HFFc6 (cell line): ENCODE data around the gene LECT2. TPM values are rescaled to one million over a fixed set of nuclear protein-coding genes. Genes with fewer than 3 reads are reported as not detected.

Experiments
- DNase-seq: peaks from one replicate; pipeline ENCODE4 v3.0.0-alpha.2; 2018
- H3K27ac Mint-ChIP-seq: 2 replicates; pipeline ENCODE4 v1.8.0; 2020; ENCODE audit warnings: mild to moderate bottlenecking, mixed read lengths
- H3K27me3 Mint-ChIP-seq: 2 replicates; pipeline ENCODE4 v1.8.0; 2021; ENCODE audit warnings: mild to moderate bottlenecking, moderate library complexity, mixed read lengths; ENCODE audit not compliant: insufficient read depth
- H3K36me3 Mint-ChIP-seq: 2 replicates; pipeline ENCODE4 v1.8.0; 2021; ENCODE audit warnings: low read depth, mixed read lengths
- H3K4me1 Mint-ChIP-seq: 2 replicates; pipeline ENCODE4 v1.8.0; 2020; ENCODE audit warnings: low read depth, mixed read lengths
- H3K4me3 Mint-ChIP-seq: 2 replicates; pipeline ENCODE4 v1.8.0; 2020; ENCODE audit warnings: mild to moderate bottlenecking, moderate library complexity, mixed read lengths
- H3K9me3 Mint-ChIP-seq: 2 replicates; pipeline ENCODE4 v1.8.0; 2020; ENCODE audit warnings: mild to moderate bottlenecking, mixed read lengths
- total RNA-seq, 6 experiments: library from RNA; stranded (reverse); fragmentation: NEBNext Ultra II Directional; extraction: Animal tissue kit (Norgen Biotek cat#: 25700); gene quantifications; 2 replicates in 1 of 6; 3 replicates in 5 of 6; pipeline ENCODE4 v1.2.3, GENCODE V29; 2021
- TF ChIP-seq, protein P1 (sequence below): fragments of 200-600 bp; sonication (generic); IDR thresholded peaks from 2 replicates; pipeline ENCODE4 v1.5.0; 2021; ENCODE audit warnings: antibody characterized with exemption, mild to moderate bottlenecking

Gene LECT2
- total RNA-seq, 6 experiments from 2014 or later = not detected

DNA sequence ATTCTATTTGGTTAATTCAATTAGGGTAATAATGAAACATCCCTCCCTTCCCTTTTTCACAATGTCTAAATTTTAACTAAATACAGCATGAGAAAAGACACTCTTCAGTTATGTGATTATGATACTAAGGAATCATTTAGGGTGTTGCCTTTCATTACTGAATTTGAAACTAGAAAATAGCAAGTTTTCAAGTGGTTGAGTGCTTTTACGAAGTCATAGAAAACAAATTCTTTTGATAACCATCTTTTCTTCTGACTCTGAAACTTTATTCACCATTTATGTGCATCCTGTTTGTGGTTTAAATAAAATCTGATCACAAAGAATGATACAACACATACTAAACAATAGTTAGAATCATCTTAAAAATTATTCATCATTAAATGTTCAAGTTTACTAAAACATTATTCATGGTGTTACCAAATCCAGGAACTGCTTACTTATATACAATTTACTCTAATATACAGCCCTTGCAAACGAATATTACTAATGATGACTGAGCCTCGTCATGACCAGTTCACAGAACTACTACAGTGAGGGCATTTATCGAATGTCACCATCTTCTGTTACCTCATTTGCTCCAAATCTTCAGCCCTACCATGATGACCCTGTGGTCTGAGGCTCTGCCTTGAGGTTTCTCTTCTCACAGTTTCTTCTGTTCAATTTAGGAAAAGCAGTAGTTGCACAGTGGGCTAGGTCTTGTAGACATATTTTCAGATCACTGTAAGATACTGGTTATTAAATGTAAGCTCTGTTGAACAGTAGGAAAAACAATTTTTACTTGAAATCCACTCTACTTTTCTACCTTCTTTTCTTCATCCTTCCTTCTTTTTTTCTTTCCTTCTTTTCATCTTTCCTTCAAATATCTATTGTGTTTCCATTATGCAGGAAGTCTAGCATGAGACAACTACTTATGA lies 40.8 kb downstream of the LECT2 start:
- Mint-ChIP-seq H3K4me3 (no peak overlapping the region), H3K4me1 (no peaks in the 10 kb centered on the region; the same call in 1 of the 2 replicates), H3K36me3 (no peaks in the 10 kb centered on the region), H3K27me3 (peaks cover 25% of the 10 kb centered on the region), H3K27ac (no peak overlapping the region), H3K9me3 (no peaks in the 10 kb centered on the region)
- DNase-seq = no peak
- TF ChIP-seq, protein P1, sequence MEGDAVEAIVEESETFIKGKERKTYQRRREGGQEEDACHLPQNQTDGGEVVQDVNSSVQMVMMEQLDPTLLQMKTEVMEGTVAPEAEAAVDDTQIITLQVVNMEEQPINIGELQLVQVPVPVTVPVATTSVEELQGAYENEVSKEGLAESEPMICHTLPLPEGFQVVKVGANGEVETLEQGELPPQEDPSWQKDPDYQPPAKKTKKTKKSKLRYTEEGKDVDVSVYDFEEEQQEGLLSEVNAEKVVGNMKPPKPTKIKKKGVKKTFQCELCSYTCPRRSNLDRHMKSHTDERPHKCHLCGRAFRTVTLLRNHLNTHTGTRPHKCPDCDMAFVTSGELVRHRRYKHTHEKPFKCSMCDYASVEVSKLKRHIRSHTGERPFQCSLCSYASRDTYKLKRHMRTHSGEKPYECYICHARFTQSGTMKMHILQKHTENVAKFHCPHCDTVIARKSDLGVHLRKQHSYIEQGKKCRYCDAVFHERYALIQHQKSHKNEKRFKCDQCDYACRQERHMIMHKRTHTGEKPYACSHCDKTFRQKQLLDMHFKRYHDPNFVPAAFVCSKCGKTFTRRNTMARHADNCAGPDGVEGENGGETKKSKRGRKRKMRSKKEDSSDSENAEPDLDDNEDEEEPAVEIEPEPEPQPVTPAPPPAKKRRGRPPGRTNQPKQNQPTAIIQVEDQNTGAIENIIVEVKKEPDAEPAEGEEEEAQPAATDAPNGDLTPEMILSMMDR = no peak

DNA sequence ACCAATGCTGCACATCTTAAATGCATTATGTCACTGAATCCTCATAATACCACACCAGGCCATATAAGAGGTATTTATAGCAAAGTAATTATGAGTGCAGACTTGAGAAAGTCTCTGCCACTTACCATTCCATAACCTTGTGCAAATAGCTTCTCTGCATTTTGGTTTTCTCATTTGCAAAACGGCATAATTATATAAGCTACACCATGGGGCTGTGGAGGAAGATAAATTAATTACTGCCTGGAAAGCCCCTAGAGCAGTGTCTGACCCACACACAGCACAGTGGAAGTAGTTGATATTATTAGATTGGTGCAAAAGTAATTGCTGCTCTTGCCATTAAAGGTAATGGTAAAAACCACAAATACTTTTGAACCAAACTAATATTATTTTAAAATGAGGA lies 49.6 kb downstream of the LECT2 start:
- no peak for DNase-seq
- H3K36me3 Mint-ChIP-seq = no peaks in the 10 kb centered on the region
- TF ChIP-seq, protein P1 = no peak
- no peaks in the 10 kb centered on the region for H3K4me1 Mint-ChIP-seq
- H3K27ac Mint-ChIP-seq = no peak overlapping the region
- no peaks in the 10 kb centered on the region for H3K9me3 Mint-ChIP-seq
- H3K27me3 Mint-ChIP-seq = peaks cover 24% of the 10 kb centered on the region
- H3K4me3 Mint-ChIP-seq = no peak overlapping the region

DNA sequence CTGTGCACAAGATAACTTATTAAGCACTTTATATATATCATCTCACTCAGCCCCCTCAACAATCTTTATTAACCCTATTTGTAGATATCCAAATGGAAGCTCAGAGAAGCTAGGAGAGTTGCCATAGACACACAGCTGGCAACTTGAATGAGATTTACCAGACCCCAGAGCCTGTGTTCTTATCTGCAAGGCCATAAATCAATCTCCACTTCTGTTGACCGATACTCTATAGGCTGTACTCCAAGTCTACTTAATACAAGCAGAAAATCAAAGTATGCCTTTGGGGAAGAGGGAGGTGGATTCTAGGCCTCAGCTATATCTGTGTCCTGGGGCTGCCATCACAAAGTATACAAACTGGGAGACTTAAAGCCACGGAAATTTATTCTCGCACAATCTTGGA lies 53.1 kb downstream of the LECT2 start:
- no peak for DNase-seq
- H3K27me3 Mint-ChIP-seq = peaks cover 21% of the 10 kb centered on the region
- H3K36me3 Mint-ChIP-seq = no peaks in the 10 kb centered on the region
- no peak overlapping the region for H3K4me3 Mint-ChIP-seq
- no peak overlapping the region for H3K27ac Mint-ChIP-seq
- H3K9me3 Mint-ChIP-seq = no peaks in the 10 kb centered on the region
- no peaks in the 10 kb centered on the region for H3K4me1 Mint-ChIP-seq
- TF ChIP-seq, protein P1 = no peak

DNA sequence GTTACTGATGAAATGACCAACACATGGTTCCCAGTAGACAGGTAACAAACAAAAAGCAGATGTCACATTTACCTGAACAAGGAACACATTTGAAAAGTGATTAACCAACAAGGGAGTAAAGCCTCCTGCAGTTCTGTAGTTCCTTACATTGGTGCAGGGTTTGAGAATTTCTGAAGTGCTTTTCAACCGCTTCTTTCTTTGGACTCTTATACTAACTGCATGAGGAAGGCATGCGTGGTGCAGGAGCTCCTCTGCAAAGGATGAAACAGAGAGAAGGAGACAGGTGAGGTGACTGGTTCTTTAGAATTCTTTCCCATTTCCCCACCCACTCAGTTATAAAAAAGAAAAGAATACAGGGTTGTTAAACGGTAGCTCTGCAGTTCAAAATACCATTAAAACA lies 54.5 kb downstream of the LECT2 start:
- Mint-ChIP-seq H3K27me3 (peaks cover 24% of the 10 kb centered on the region), H3K9me3 (no peaks in the 10 kb centered on the region), H3K27ac (no peak overlapping the region), H3K4me3 (no peak overlapping the region), H3K4me1 (no peaks in the 10 kb centered on the region), H3K36me3 (no peaks in the 10 kb centered on the region)
- no peak for DNase-seq
- TF ChIP-seq, protein P1 = no peak

DNA sequence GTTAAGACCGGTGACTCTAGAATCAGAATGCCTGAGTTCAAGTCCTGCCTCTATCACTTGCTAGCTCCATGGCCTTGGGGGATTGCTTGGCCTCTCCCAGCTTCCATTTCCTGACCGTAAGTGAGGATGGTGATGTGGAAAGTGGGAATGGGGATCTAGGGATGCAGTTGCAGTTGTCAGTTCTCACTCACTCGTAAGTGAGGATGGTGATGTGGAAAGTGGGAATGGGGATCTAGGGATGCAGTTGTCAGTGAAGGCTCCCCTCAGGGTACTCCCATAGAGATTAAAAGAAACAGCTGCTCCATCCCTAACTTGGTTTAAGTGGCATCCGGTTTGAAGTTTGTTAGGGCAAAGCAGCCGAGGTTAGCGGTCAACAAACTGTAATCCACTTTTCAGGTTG lies 56.1 kb downstream of the LECT2 start:
- Mint-ChIP-seq H3K4me3 (no peak overlapping the region), H3K27me3 (peaks cover 20% of the 10 kb centered on the region)
- TF ChIP-seq, protein P1 = no peak

More for the DNA sequence above, 56.1 kb downstream of the LECT2 start:
- no peaks in the 10 kb centered on the region for H3K9me3 Mint-ChIP-seq
- no peaks in the 10 kb centered on the region for H3K4me1 Mint-ChIP-seq
- H3K27ac Mint-ChIP-seq = no peak overlapping the region
- no peaks in the 10 kb centered on the region for H3K36me3 Mint-ChIP-seq
- no peak for DNase-seq

Other genes with a start within 250 kb of the LECT2 start
- gene SLC25A48, start 120.3 kb downstream of the LECT2 start, total RNA-seq = not detected
- not detected for gene IL9, start 59.1 kb downstream of the LECT2 start, total RNA-seq
- 100 to 1,000 TPM; 529 to 911 (median 784) TPM for gene TGFBI, start 74.0 kb upstream of the LECT2 start, total RNA-seq
- 10 to 100 TPM; 54.9 to 66.9 (median 62.6) TPM for gene SMAD5, start 177.9 kb upstream of the LECT2 start, total RNA-seq
- gene SMIM32, start 238.2 kb upstream of the LECT2 start, total RNA-seq = not detected